Cardiac septum (tissue), 1 donor: Measurements from ENCODE around the gene FAM20A. TPM values are rescaled to one million over a fixed set of nuclear protein-coding genes. Genes with fewer than 3 reads are reported as not detected.

Source experiments
- DNase-seq: peaks from one replicate; pipeline ENCODE4 v3.0.0-alpha.2; 2020; ENCODE audit warnings: low spot score
- intact Hi-C: fragments of 100-400 bp; cut with DNase I; formaldehyde crosslinking; loops from one replicate; pipeline ENCODE4 v1.14.0; 2022
- total RNA-seq: library from RNA; stranded (reverse); fragmentation: NEBNext Ultra II Directional; extraction: Animal tissue kit (Norgen Biotek cat#: 25700); gene quantifications from one replicate; pipeline ENCODE4 v1.2.1, GENCODE V29; 2021
- donor health status: DM: no; HTN: no; CAD: no.

Gene FAM20A
- total RNA-seq, 1 donor from 2014 or later, result 14.7 TPM

- intact Hi-C loops, result loop anchor here (10.0 kb wide), 1 partner anchor 108 kb away; no protein-coding TSS in a partner anchor
- no peak for DNase-seq
These were observed 24.2 kb downstream of the FAM20A start for GRCh38 chr17:68576811-68577496.

GRCh38 chr17:68576137-68576536, 25.0 kb downstream of the FAM20A start:
- intact Hi-C loops, result loop anchor here (10.0 kb wide), 1 partner anchor 109 kb away; no protein-coding TSS in a partner anchor
- no peak for DNase-seq

- no peak for DNase-seq
- intact Hi-C loops, result loop anchor here (10.0 kb wide), 1 partner anchor 111 kb away; no protein-coding TSS in a partner anchor
These were observed 27.8 kb downstream of the FAM20A start for GRCh38 chr17:68573338-68573737.

GRCh38 chr17:68572138-68572842, 28.9 kb downstream of the FAM20A start:
- no peak for DNase-seq
- intact Hi-C loops, result loop anchor here (10.0 kb wide), 1 partner anchor 113 kb away; no protein-coding TSS in a partner anchor

- no peak for DNase-seq
- intact Hi-C loops, result loop anchor here (10.0 kb wide), 1 partner anchor 114 kb away; no protein-coding TSS in a partner anchor
These were observed 30.6 kb downstream of the FAM20A start for GRCh38 chr17:68570526-68570925.

- intact Hi-C loops, result no loop called here
- DNase-seq, result no peak
These were observed 31.8 kb downstream of the FAM20A start for GRCh38 chr17:68569346-68569745.

- no peak for DNase-seq
- intact Hi-C loops, result no loop called here
These were observed 32.6 kb downstream of the FAM20A start for GRCh38 chr17:68568581-68568980.

- intact Hi-C loops, result no loop called here
- DNase-seq, result no peak
These were observed 33.6 kb downstream of the FAM20A start for GRCh38 chr17:68567581-68567980.

- DNase-seq, result no peak
- intact Hi-C loops, result no loop called here
These were observed 34.1 kb downstream of the FAM20A start for GRCh38 chr17:68567035-68567434.

GRCh38 chr17:68566442-68566738, 34.8 kb downstream of the FAM20A start:
- intact Hi-C loops, result no loop called here
- no peak for DNase-seq

- intact Hi-C loops, result no loop called here
- no peak for DNase-seq
These were observed 35.3 kb downstream of the FAM20A start for GRCh38 chr17:68565661-68566441.

GRCh38 chr17:68564415-68565111, 36.6 kb downstream of the FAM20A start:
- intact Hi-C loops, result loop anchor here (5.0 kb wide), 1 partner anchor 48 kb away; no protein-coding TSS in a partner anchor
- DNase-seq, result no peak

- DNase-seq, result no peak
- intact Hi-C loops, result loop anchor here (5.0 kb wide), 1 partner anchor 50 kb away; no protein-coding TSS in a partner anchor
These were observed 38.4 kb downstream of the FAM20A start for GRCh38 chr17:68562736-68563135.

GRCh38 chr17:68560966-68561720, 40.0 kb downstream of the FAM20A start:
- DNase-seq, result no peak
- intact Hi-C loops, result loop anchor here (5.0 kb wide), 1 partner anchor 51 kb away; no protein-coding TSS in a partner anchor

- DNase-seq, result no peak
- intact Hi-C loops, result no loop called here
These were observed 41.9 kb downstream of the FAM20A start for GRCh38 chr17:68559316-68559715.

- intact Hi-C loops, result no loop called here
- no peak for DNase-seq
These were observed 44.6 kb downstream of the FAM20A start for GRCh38 chr17:68556551-68556950.

GRCh38 chr17:68544111-68544915, 56.9 kb downstream of the FAM20A start:
- intact Hi-C loops, result no loop called here
- no peak for DNase-seq
